NCI-H345 treated with DMSO at 0.1 percent for 48 hours (cell line): ENCODE results near the gene SLC29A1.

Experiments
- DNase-seq: peaks from one replicate; lab custom pipeline; 2025; ENCODE audit not compliant: unreplicated experiment; lab: John Stamatoyannopoulos, UW

SLC29A1 gene

GRCh38 chr6:44253307-44254101, 30.1 kb downstream of the SLC29A1 start:
- peak; percentile 28 for DNase-seq

GRCh38 chr6:44254191-44255104, 31.1 kb downstream of the SLC29A1 start:
- DNase-seq: no peak

DNA sequence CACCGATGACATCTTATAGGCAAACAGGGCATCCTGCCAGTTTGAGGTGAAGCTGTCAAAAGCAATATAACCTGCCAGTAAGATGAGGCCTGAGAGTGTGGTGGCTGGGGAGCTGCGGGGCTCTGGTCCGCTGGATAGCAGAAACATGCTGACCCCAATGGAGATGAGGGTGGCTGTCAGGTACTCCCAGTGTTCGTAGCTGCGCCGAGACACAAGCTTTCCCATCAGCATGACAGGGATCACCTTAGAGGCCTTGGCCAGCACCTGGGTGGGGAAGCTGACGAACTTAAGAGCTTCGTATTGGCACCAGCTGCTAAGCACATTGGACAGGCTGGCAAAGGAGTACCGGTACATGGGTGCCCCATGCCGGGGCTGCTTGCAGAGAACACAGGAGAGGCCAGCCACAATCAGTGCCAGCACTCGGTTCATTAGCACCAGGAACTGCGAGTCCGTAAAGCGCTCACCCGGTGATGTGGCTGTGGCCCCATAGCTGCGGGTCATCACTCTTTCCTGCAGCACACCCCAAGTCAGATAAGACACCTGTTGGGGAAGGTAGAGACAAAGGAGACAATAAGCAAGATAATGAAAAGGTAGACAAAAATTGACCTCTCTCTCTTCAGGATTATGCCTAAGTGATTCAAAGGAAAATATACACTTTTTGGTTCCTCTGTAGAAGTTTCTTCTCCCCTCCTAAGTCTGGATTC, 31.9 kb downstream of the SLC29A1 start:
- no peak for DNase-seq

DNA sequence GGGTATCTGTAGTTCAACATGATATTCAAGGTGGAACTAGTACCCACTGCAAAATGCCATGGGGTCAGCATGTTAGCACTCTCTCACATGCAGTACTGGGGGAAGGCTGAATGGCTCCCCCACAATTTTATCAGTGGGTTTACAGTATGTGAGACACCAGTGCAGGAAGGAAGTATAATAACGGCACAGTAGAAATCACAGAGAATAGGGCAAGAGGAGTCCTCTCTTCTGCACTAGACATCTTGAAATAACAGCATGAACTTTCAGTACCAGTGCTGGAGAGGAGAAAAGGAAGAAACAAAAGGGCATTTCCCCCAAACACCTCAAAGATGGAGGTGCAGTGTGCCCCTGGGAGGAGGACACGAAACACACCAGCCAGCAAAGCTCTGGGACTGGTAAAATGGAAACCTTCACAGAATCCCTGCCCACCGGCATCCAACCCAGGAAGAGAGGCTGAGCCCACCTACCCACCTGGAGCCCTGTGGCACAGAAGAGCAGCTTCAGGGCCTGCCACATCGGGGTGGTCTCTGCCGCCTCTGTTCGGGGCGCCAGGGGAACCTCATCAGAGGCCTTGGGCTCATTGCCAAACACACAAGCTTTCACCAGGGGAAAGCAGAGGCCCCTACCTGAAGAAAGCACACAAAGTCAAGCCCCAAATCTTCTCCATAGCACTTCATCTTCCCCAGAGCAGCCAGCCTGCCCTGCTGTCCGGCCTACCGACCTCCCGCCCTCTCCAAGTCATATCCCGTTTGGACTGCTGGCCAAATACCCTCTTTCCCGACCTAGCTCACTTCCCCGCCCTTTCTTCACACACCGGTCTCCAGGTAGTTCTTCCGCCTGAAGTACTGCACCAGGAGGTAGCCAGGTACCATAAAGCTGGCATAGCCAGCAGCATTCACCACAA, 32.7 kb downstream of the SLC29A1 start:
- no peak for DNase-seq

GRCh38 chr6:44256775-44257024, 33.3 kb downstream of the SLC29A1 start:
- DNase-seq: no peak

- DNase-seq: peak; percentile 37
Observed at GRCh38 chr6:44257025-44257752, 33.8 kb downstream of the SLC29A1 start, which contains the start of gene SLC35B2. SLC35B2 (minus strand) TSS chr6:44257528; CDS start chr6:44257410, 118 bp downstream.

DNA sequence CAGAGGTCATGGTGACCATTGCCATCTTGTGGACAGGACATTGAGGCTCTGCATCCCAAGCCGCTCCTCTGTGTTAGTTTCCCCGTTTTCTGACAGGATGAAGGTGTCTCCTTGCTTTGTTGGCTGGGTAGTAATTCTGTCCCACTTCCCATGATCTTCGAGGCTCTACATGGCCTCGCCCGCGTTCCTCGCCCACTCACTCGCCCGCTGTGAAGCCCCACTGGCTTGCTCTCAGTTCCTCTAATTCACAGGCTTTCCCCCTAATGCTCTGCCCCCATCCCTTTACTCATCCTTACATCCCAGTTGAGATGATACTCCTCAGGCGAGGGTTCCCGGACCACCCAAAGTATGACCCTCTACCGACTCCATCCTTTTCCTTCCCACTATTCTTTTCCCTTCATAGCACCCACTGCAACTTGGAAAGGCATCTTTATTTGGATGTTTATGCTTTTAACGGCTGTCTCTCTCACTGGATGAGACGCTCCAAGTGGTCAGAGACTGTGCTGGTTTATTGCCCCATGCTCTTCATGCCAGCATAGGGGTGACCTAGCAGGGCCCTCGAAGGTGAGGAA, 34.4 kb downstream of the SLC29A1 start:
- no peak for DNase-seq

DNA sequence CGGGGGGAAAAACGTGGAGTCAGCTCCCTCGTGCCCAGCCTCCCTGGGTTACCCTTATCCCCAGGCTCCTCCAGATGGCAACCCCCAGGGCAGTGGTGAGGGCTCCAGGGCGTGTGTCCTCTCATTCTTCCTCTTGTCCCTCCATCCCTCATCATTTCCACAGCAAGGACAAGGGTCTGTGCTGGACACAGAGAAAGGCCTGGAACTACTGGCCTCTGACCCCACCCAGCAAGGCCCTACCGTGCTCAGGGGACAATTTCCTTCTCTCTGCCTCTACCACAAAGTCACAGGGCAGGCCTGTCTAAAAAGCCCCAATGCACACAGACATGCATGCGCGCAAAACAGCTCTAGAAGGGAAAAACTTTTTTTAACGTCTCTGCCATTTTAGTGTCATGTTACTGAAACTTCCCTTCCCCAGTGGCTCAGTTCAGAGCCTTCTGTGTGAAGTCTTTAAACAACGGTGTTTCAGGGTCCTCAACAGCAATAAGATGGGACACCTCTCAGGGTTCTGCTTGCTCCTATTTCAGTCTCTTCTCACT, 35.0 kb downstream of the SLC29A1 start:
- no peak for DNase-seq

DNA sequence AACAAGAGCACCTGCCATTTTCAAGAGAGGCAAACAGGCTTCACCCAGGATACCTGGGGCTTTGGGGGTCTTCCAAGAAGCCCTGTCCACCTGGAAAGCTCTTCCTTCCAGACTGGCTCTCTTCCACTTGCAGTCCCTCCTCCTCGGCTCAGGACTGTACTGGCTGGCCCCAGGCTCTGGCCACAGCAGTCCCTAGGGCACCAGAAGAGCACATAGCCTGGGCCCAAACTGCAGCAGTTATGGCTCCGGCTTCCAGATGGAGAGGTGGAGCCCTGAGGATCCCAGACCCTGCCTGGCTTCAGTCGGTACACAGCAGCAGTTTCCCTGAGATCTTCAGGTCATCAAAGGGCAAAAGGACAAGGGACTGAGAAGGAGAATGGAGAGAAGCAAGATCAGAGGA, 35.5 kb downstream of the SLC29A1 start:
- DNase-seq: no peak

DNA sequence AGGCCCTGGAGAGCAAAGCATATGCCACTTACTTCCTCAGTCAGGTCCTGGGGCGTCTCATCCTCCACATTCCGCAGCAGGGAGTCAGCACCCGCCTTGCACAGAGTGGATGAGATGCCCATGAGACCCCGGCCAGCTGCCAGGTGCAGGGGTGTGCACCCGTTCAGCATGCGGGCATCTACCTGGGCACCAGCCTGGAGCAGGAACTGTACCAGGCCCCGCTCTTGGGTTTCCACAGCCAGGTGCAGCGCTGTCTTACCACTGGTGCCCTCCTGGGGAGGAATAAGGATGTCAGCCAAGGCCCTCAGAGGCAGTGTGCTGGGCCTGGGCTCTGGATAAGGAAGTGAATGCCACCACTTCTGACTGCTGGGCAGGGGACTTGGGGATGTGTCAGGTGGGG, 36.6 kb downstream of the SLC29A1 start:
- DNase-seq: no peak

- DNase-seq: no peak
Observed at GRCh38 chr6:44260451-44261297, 37.3 kb downstream of the SLC29A1 start.

GRCh38 chr6:44261581-44261980, 38.2 kb downstream of the SLC29A1 start:
- no peak for DNase-seq

GRCh38 chr6:44262467-44263353, 39.3 kb downstream of the SLC29A1 start:
- no peak for DNase-seq

DNA sequence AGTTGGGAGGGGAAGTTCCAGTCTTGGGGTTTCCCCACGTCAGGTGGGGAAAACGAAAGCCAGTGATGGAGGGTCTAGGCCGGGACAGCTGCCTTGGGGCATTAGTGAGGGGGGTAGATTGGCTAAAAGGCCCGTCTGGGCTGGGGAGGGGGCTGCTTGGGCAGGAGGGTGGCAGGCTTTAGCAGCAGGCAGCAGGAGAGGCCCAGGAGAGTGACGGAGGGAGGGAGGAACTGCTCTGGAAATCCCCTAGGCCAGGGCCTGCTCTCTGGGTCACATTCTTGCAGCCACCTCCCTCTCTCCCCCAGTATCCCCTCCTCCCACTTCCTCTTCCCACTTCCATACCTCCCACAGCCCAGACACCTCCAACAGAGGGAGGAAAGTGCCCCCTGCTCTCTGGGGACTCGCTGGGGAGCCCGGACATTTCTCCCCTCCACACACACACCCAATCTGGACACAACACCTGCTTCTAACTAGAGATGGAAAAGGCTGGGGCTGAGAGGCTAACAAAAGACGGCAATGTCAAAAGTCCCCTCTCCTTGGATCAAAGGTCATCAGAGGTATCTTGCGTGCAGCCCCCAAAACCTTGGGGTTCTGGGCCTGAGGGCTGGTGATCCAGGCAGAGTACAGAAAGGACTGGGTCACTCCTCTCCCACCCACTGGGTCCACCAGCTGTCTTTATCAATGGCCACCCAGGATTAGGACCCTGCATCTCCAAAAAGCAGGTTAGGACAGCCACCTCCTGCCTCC, 40.1 kb downstream of the SLC29A1 start:
- no peak for DNase-seq

- no peak for DNase-seq
Observed at GRCh38 chr6:44264154-44265006, 41.0 kb downstream of the SLC29A1 start.
